HepG2 (cell line): ENCODE results near the gene HS3ST4. TPM values are rescaled to one million over a fixed set of nuclear protein-coding genes. Genes with fewer than 3 reads are reported as not detected.

Experiments
- ATAC-seq: fragments of 200-7000 bp; cut with Tn5 transposase; 3 replicates; pipeline ENCODE4 v1.9.1; 2020; ENCODE audit warnings: mild to moderate bottlenecking, moderate library complexity
- BruUV-seq: library from RNA; stranded (reverse); fragments of 400-500 nt; replicated peaks from 2 replicates; lab custom pipeline; 2021; lab: Mats Ljungman, UMichigan
- CTCF ChIA-PET: fragments of 300-600 bp; formaldehyde crosslinking; extraction: SDS; loops from one replicate; lab custom pipeline; 2021; ENCODE audit warnings: low total read pairs, inconsistent platforms, low intra/inter-chr PET ratio; lab: Yijun Ruan, JAX
- POLR2A ChIA-PET: fragments of 350-600 bp; sonication (Branson Sonifier 250); formaldehyde crosslinking; loops from one replicate; lab custom pipeline; 2020; ENCODE audit warnings: antibody characterized with exemption, inconsistent platforms; lab: Yijun Ruan, JAX
- DNase-seq: peaks from one replicate; pipeline ENCODE4 v3.0.0-alpha.2; 2015; ENCODE audit warnings: low spot score
- FAIRE-seq: peaks from 3 replicates; lab custom pipeline; 2011; peaks lifted over from hg19 to GRCh38; lab: Jason Lieb, UNC
- H2AFZ ChIP-seq: one replicate; pipeline ENCODE4 v1.6.1; 2011; ENCODE audit warnings: low read length, inconsistent platforms
- H3K27ac ChIP-seq: fragments of 300-600 bp; 3 replicates; pipeline ENCODE4 v1.8.0; 2011; ENCODE audit warnings: mixed run types, mild to moderate bottlenecking, mixed read lengths, low read length, inconsistent platforms; ENCODE audit not compliant: insufficient read depth; ENCODE audit errors: extremely low read length
- H3K27me3 ChIP-seq, 2 experiments: fragments of 200-600 bp in 1 of 2; 2 replicates in 1 of 2; 3 replicates in 1 of 2; pipeline versions ENCODE4 v1.6.0 to v1.8.0; 2011; ENCODE audit warnings: low read length in 2 of 2, mild to moderate bottlenecking in 2 of 2, moderate library complexity in 2 of 2, inconsistent platforms in 1 of 2; ENCODE audit not compliant: insufficient read depth in 2 of 2, control insufficient read depth in 1 of 2
- H3K36me3 ChIP-seq, 2 experiments: fragments of 200-600 bp in 1 of 2; replicated peaks in 1 of 2; 2 replicates in 1 of 2; 3 replicates in 1 of 2; pipeline versions ENCODE4 v1.5.1 to v1.8.0; 2011; ENCODE audit warnings: low read length in 2 of 2, inconsistent platforms in 1 of 2; ENCODE audit not compliant: insufficient read depth in 2 of 2, control insufficient read depth in 1 of 2
- H3K4me1 ChIP-seq: 2 replicates; pipeline ENCODE4 v1.5.1; 2012; ENCODE audit warnings: low read length, inconsistent platforms; ENCODE audit not compliant: insufficient read depth
- H3K4me2 ChIP-seq: 2 replicates; pipeline ENCODE4 v1.6.0; 2011; ENCODE audit warnings: low read depth, low read length, inconsistent platforms
- H3K4me3 ChIP-seq, 3 experiments: fragments of 200-600 bp in 1 of 3; sonication (generic), shearing (Covaris generic) in 1 of 3; replicated peaks in 1 of 3; 2 replicates each; pipeline ENCODE4 v1.5.1; 2011 to 2016; ENCODE audit warnings: low read length in 3 of 3, inconsistent platforms in 2 of 3, low read depth in 2 of 3, mild to moderate bottlenecking in 2 of 3, control low read depth in 1 of 3, mixed read lengths in 1 of 3; ENCODE audit not compliant: insufficient read depth in 1 of 3
- H3K79me2 ChIP-seq: one replicate; pipeline ENCODE4 v1.6.1; 2011; ENCODE audit warnings: low read length, inconsistent platforms; ENCODE audit not compliant: insufficient read depth
- H3K9ac ChIP-seq: 2 replicates; pipeline ENCODE4 v1.6.0; 2011; ENCODE audit warnings: mild to moderate bottlenecking, low read depth, low read length, inconsistent platforms; ENCODE audit not compliant: insufficient read depth
- H3K9me3 ChIP-seq: 2 replicates; pipeline ENCODE4 v1.5.1; 2012; ENCODE audit warnings: mild to moderate bottlenecking, low read length
- H4K20me1 ChIP-seq: 2 replicates; pipeline ENCODE4 v1.6.0; 2011; ENCODE audit warnings: inconsistent platforms, mild to moderate bottlenecking, low read length, moderate library complexity; ENCODE audit not compliant: insufficient read depth
- BORCS8-MEF2B ChIP-seq: sonication (generic); formaldehyde crosslinking; IDR thresholded peaks from 2 replicates; pipeline ENCODE4 v1.8.0; 2022; ENCODE audit warnings: mild to moderate bottlenecking, missing genetic modification reagents
- EP300 ChIP-seq, 3 experiments: sonication (generic) in 1 of 3; formaldehyde crosslinking in 1 of 3; IDR thresholded peaks; 2 replicates each; pipeline versions ENCODE4 v1.5.1 to v1.6.1; 2011 to 2020; ENCODE audit warnings: low read depth in 2 of 3, low read length in 2 of 3, borderline replicate concordance in 1 of 3, improper control_type of control experiment in 1 of 3, mild to moderate bottlenecking in 1 of 3, missing genetic modification reagents in 1 of 3, moderate library complexity in 1 of 3
- GTF3A ChIP-seq: sonication (generic); formaldehyde crosslinking; conservative IDR thresholded peaks from 2 replicates; pipeline ENCODE4 v1.4.0; 2020; ENCODE audit warnings: mild to moderate bottlenecking, missing genetic modification reagents
- HBP1 ChIP-seq: IDR thresholded peaks from 2 replicates; pipeline ENCODE4 v1.6.1; 2016; ENCODE audit warnings: low read depth, control low read depth
- HMGA1 ChIP-seq: sonication (generic); formaldehyde crosslinking; conservative IDR thresholded peaks from 2 replicates; pipeline ENCODE4 v1.4.0; 2020; ENCODE audit warnings: missing genetic modification reagents
- MTF2 ChIP-seq: sonication (generic); formaldehyde crosslinking; IDR thresholded peaks from 2 replicates; pipeline ENCODE4 v1.5.0; 2020; ENCODE audit warnings: missing genetic modification reagents, borderline replicate concordance
- NFE2L1 ChIP-seq: sonication (generic); formaldehyde crosslinking; IDR thresholded peaks from 2 replicates; pipeline ENCODE4 v1.4.0; 2020; ENCODE audit warnings: missing genetic modification reagents, mild to moderate bottlenecking, borderline replicate concordance
- PITX1 ChIP-seq: sonication (generic); formaldehyde crosslinking; IDR thresholded peaks from 2 replicates; pipeline ENCODE4 v1.5.1; 2020; ENCODE audit warnings: mild to moderate bottlenecking, missing genetic modification reagents
- SRF ChIP-seq: IDR thresholded peaks from 2 replicates; pipeline ENCODE4 v1.6.1; 2011; ENCODE audit warnings: mild to moderate bottlenecking, low read depth, low read length, moderate library complexity
- TCF12 ChIP-seq, 2 experiments: fragments of 450-650 bp in 1 of 2; sonication (generic) in 1 of 2; formaldehyde crosslinking in 1 of 2; IDR thresholded peaks; 2 replicates each; pipeline versions ENCODE4 v1.6.1 to v1.8.0; 2017 to 2022; ENCODE audit warnings: antibody characterized with exemption in 1 of 2, mild to moderate bottlenecking in 1 of 2, missing genetic modification reagents in 1 of 2, moderate library complexity in 1 of 2
- ZNF230 ChIP-seq: sonication (generic); formaldehyde crosslinking; IDR thresholded peaks from 2 replicates; pipeline ENCODE4 v1.4.0; 2020; ENCODE audit warnings: mild to moderate bottlenecking, missing genetic modification reagents
- ZNF263 ChIP-seq: sonication (generic); formaldehyde crosslinking; IDR thresholded peaks from 2 replicates; pipeline ENCODE4 v1.4.0; 2020; ENCODE audit warnings: missing genetic modification reagents
- ZNF550 ChIP-seq: sonication (generic); formaldehyde crosslinking; IDR thresholded peaks from 2 replicates; pipeline ENCODE4 v1.4.0; 2020; ENCODE audit warnings: mild to moderate bottlenecking, missing genetic modification reagents, borderline replicate concordance
- ZNF589 ChIP-seq: sonication (generic); formaldehyde crosslinking; conservative IDR thresholded peaks from 2 replicates; pipeline ENCODE4 v1.8.0; 2022; ENCODE audit warnings: mild to moderate bottlenecking, moderate library complexity, missing genetic modification reagents
- ZNF772 ChIP-seq: sonication (generic); formaldehyde crosslinking; IDR thresholded peaks from 2 replicates; pipeline ENCODE4 v1.5.0; 2020; ENCODE audit warnings: mild to moderate bottlenecking, missing genetic modification reagents
- ZNF776 ChIP-seq: sonication (generic); formaldehyde crosslinking; IDR thresholded peaks from 2 replicates; pipeline ENCODE4 v1.4.0; 2020; ENCODE audit warnings: mild to moderate bottlenecking, missing genetic modification reagents
- ZNF781 ChIP-seq: sonication (generic); formaldehyde crosslinking; IDR thresholded peaks from 2 replicates; pipeline ENCODE4 v1.5.1; 2020; ENCODE audit warnings: borderline replicate concordance, mild to moderate bottlenecking, missing genetic modification reagents; ENCODE audit errors: not compliant biosample characterization
- WGBS: methylation state at CpG from one replicate; pipeline ENCODE4 v1.1.6; 2017; ENCODE audit warnings: low lambda C conversion rate; 5-methylcytosine and 5-hydroxymethylcytosine counted together
- in situ Hi-C: cut with HindIII; loops from 2 replicates; pipeline ENCODE4 v1.10.0; 2017; ENCODE audit warnings: low pct_unique_long_range_greater_than_20kb; ENCODE audit not compliant: extremely low pct_ligation_motif_present
- intact Hi-C: fragments of 100-400 bp; cut with micrococcal nuclease; formaldehyde crosslinking; loops from one replicate; pipeline ENCODE4 v1.10.0; 2022; ENCODE audit not compliant: unreplicated experiment
- polyA plus RNA-seq, 8 experiments: library from polyadenylated mRNA; depleted of rRNA in 3 of 8; stranded (reverse) in 7 of 8; unstranded in 1 of 8; fragments of >200 nt; fragmentation: Illumina TruSeq in 4 of 8; extraction: Trizol in 4 of 8; gene quantifications; 2 replicates each; pipeline versions ENCODE4 v1.2.1 to v1.2.3, GENCODE V29; 2011 to 2016; ENCODE audit warnings: low read depth in 4 of 8, missing spikeins in 1 of 8, mixed read lengths in 1 of 8; ENCODE audit not compliant: insufficient read depth in 1 of 8
- total RNA-seq, 5 experiments: library from RNA; depleted of rRNA; stranded (reverse); fragments of >200 nt; fragmentation: Illumina TruSeq; extraction: Trizol; gene quantifications; 2 replicates each; pipeline ENCODE4 v1.2.3, GENCODE V29; 2016; ENCODE audit warnings: low read depth in 1 of 5
- TF ChIP-seq, protein P1 (sequence below): sonication (generic); formaldehyde crosslinking; IDR thresholded peaks from 2 replicates; pipeline ENCODE4 v1.9.0; 2021; ENCODE audit warnings: missing genetic modification reagents, mild to moderate bottlenecking, borderline replicate concordance
- TF ChIP-seq, protein P2 (sequence below): sonication (generic); formaldehyde crosslinking; IDR thresholded peaks from 2 replicates; pipeline ENCODE4 v1.4.0; 2020; ENCODE audit warnings: missing genetic modification reagents, low read depth, mild to moderate bottlenecking, borderline replicate concordance
- TF ChIP-seq, protein P3 (sequence below): sonication (generic); formaldehyde crosslinking; IDR thresholded peaks from 2 replicates; pipeline ENCODE4 v1.4.0; 2020; ENCODE audit warnings: mild to moderate bottlenecking, missing genetic modification reagents

HS3ST4 gene
- total and polyA plus RNA-seq, 2 of the 13 experiments (the other 11 are each of a cell fraction or from before 2014, with no cell fraction given): not detected

GRCh38 chr16:25823891-25824290, 132.1 kb downstream of the HS3ST4 start:
- H3K9me3 ChIP-seq: no peaks in the 10 kb centered on the region
- in situ Hi-C loops (no loop called here), intact Hi-C loops (no loop called here)
- H3K4me3 ChIP-seq: no peak overlapping the region
- WGBS: 19% methylated on average over 2 of the region's 2 CpGs
- TF ChIP-seq, protein P1, sequence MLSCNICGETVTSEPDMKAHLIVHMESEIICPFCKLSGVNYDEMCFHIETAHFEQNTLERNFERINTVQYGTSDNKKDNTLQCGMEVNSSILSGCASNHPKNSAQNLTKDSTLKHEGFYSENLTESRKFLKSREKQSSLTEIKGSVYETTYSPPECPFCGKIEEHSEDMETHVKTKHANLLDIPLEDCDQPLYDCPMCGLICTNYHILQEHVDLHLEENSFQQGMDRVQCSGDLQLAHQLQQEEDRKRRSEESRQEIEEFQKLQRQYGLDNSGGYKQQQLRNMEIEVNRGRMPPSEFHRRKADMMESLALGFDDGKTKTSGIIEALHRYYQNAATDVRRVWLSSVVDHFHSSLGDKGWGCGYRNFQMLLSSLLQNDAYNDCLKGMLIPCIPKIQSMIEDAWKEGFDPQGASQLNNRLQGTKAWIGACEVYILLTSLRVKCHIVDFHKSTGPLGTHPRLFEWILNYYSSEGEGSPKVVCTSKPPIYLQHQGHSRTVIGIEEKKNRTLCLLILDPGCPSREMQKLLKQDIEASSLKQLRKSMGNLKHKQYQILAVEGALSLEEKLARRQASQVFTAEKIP (CRISPR knock-in tag): no peak
- no peak for TF ChIP-seq ZNF776
- TF ChIP-seq GTF3A (CRISPR knock-in tag): no peak
- TF ChIP-seq EP300 (IDR thresholded peaks at IDR 0.05; ENCODE audit: low read depth in 2 of 2, low read length in 2 of 2): no peak
- TF ChIP-seq EP300 (CRISPR knock-in tag; IDR thresholded peaks at IDR 0.05; ENCODE audit: borderline replicate concordance): no peak
- TF ChIP-seq HBP1 (CRISPR knock-in tag): no peak
- no peak for TF ChIP-seq BORCS8-MEF2B (CRISPR knock-in tag)
- TF ChIP-seq ZNF589: no peak
- TF ChIP-seq PITX1 (CRISPR knock-in tag): no peak
- TF ChIP-seq HMGA1 (CRISPR knock-in tag): no peak
- TF ChIP-seq NFE2L1 (CRISPR knock-in tag): no peak
- no peak for TF ChIP-seq SRF
- TF ChIP-seq ZNF781 (CRISPR knock-in tag): no peak
- TF ChIP-seq ZNF263 (CRISPR knock-in tag): no peak
- TF ChIP-seq, protein P2, sequence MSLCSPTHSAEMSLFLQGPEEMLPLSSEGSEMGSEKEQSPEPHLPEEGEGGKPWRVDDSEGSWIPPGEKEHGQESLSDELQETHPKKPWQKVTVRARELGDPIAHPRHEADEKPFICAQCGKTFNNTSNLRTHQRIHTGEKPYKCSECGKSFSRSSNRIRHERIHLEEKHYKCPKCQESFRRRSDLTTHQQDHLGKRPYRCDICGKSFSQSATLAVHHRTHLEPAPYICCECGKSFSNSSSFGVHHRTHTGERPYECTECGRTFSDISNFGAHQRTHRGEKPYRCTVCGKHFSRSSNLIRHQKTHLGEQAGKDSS: no peak
- no peak for TF ChIP-seq ZNF550 (CRISPR knock-in tag)
- TF ChIP-seq ZNF230: no peak
- no peak for TF ChIP-seq TCF12 (IDR thresholded peaks at IDR 0.05)
- TF ChIP-seq TCF12 (CRISPR knock-in tag; IDR thresholded peaks at IDR 0.05): no peak
- TF ChIP-seq ZNF772: no peak
- no peak for TF ChIP-seq MTF2 (CRISPR knock-in tag)
- TF ChIP-seq, protein P3, sequence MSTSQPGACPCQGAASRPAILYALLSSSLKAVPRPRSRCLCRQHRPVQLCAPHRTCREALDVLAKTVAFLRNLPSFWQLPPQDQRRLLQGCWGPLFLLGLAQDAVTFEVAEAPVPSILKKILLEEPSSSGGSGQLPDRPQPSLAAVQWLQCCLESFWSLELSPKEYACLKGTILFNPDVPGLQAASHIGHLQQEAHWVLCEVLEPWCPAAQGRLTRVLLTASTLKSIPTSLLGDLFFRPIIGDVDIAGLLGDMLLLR (CRISPR knock-in tag): no peak
- no peaks in the 10 kb centered on the region for H3K36me3 ChIP-seq
- DNase-seq (no peak), FAIRE-seq (no peak), ATAC-seq (no peak)
- ChIA-PET POLR2A (no interaction called here), CTCF (no interaction called here)
- H3K9ac ChIP-seq: no peak overlapping the region
- H3K27ac ChIP-seq: no peak overlapping the region
- H3K27me3 ChIP-seq: no peaks in the 10 kb centered on the region; a peak in 1 of 5 replicates
- H3K4me2 ChIP-seq: no peak overlapping the region
- H3K79me2 ChIP-seq: no peaks in the 10 kb centered on the region
- BruUV-seq: no TSS peak
- H3K4me1 ChIP-seq: no peaks in the 10 kb centered on the region
- no peak overlapping the region for H2AFZ ChIP-seq
- no peaks in the 10 kb centered on the region for H4K20me1 ChIP-seq
